ENCODE measurements around the gene SLC35G4. TPM values are rescaled to one million over a fixed set of nuclear protein-coding genes. Genes with fewer than 3 reads are reported as not detected.
"Not testable (repeated sequence)": the region's sequence is repeated elsewhere in the genome, so short reads cannot be mapped to it uniquely, and the experiment has no call there.

The SLC35G4 gene
- total RNA-seq = not detected
- not detected for polyA plus RNA-seq (2013, experiment 1 of 2)
- polyA plus RNA-seq (2013, experiment 2 of 2) = not detected
- 0 to 0.08 (median 0) reads per million in 172 experiments for total RNA-seq

DNA sequence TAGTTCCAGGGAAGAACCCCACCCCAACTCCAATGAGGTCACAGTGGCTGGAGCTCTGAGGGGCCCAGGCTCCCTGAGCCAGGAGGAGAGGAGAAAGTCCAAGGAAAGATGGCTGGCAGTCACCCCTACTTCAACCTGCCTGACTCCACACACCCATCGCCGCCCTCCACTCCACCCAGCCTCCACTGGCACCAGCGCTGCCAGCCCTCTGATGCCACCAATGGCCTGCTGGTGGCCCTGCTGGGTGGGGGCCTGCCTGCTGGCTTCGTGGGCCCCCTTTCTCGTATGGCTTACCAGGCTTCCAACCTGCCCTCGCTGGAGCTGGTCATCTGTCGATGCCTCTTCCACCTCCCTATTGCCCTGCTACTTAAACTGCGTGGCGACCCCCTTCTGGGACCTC lies at the start of gene SLC35G4:
TSS of gene SLC35G4 (plus strand) at position 109 of the 400 bp plus-strand sequence. CDS start at position 109, 0 bp downstream.
- H3K27ac Mint-ChIP-seq; H3K4me1 Mint-ChIP-seq (ENCODE audit: low read depth); H3K4me3 Mint-ChIP-seq; POLR2A ChIA-PET; intact Hi-C loops (cut with DNase I, micrococcal nuclease); DNase-seq; H3K9me3 Mint-ChIP-seq; ATAC-seq (ENCODE audit: poor library complexity); H3K27ac ChIP-seq (ENCODE audit: low read depth in 1 of 2, low read length in 2 of 2); H3K27me3 Mint-ChIP-seq; H3K36me3 Mint-ChIP-seq (ENCODE audit: low read depth); H3K27me3 ChIP-seq (ENCODE audit: control insufficient read depth in 1 of 2, insufficient read depth in 2 of 2, low read length in 2 of 2); H3K36me3 ChIP-seq (ENCODE audit: insufficient read depth, low read length); CTCF ChIA-PET; H3K4me3 ChIP-seq (ENCODE audit: low read length); H3K4me1 ChIP-seq (ENCODE audit: insufficient read depth, low read length): not testable (repeated sequence)
- H3K9me3 ChIP-seq (ENCODE audit: control insufficient read depth in 1 of 2, insufficient read depth in 1 of 2, low read length in 2 of 2) = peaks cover 0 to 22% of the 10 kb centered on the region in 2 experiments

DNA sequence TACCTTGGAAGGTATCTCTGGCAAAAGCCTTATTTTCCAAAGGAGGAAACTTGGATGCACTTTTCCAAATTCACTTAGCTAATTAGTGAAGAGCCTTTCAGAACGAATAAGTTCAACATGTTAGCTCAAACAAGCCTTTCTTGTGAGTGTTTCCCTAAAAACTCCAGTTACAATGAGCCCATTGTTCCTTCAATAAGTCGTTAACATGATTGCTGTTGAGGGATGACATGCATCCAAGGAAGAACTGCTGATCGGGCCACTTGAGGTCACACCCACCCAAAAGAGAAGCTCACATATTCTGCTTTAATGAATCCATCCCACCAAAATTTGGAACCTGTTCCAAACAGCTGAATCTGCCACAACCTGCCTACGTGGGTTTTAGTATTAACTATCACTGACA lies 48.1 kb upstream of the SLC35G4 start:
- peaks cover 0 to 3% of the 10 kb centered on the region in 2 experiments for H3K27me3 ChIP-seq (ENCODE audit: control insufficient read depth in 1 of 2, insufficient read depth in 2 of 2, low read length in 2 of 2)
- DNase-seq (no peak), ATAC-seq (ENCODE audit: poor library complexity) (no peak)
- H3K9me3 ChIP-seq (ENCODE audit: control insufficient read depth in 1 of 2, insufficient read depth in 1 of 2, low read length in 2 of 2) = peaks cover 0 to 5% of the 10 kb centered on the region in 2 experiments
- intact Hi-C loops (cut with DNase I, micrococcal nuclease) = no loop called here
- no peaks in the 10 kb centered on the region for H3K27me3 Mint-ChIP-seq
- no peak overlapping the region for H3K4me3 Mint-ChIP-seq
- no peaks in the 10 kb centered on the region for H3K9me3 Mint-ChIP-seq
- H3K4me1 Mint-ChIP-seq (ENCODE audit: low read depth) = no peaks in the 10 kb centered on the region
- no peak for TF ChIP-seq CTCF (IDR thresholded peaks at IDR 0.05)
- H3K36me3 ChIP-seq (ENCODE audit: insufficient read depth, low read length) = no peaks in the 10 kb centered on the region
- no peaks in the 10 kb centered on the region for H3K4me1 ChIP-seq (ENCODE audit: insufficient read depth, low read length)
- H3K27ac ChIP-seq (ENCODE audit: low read depth in 1 of 2, low read length in 2 of 2) = no peak overlapping the region
- ChIA-PET CTCF (no interaction called here), POLR2A (no interaction called here)
- no peaks in the 10 kb centered on the region for H3K36me3 Mint-ChIP-seq (ENCODE audit: low read depth)
- H3K27ac Mint-ChIP-seq = no peak overlapping the region
- no peak overlapping the region for H3K4me3 ChIP-seq (ENCODE audit: low read length)

DNA sequence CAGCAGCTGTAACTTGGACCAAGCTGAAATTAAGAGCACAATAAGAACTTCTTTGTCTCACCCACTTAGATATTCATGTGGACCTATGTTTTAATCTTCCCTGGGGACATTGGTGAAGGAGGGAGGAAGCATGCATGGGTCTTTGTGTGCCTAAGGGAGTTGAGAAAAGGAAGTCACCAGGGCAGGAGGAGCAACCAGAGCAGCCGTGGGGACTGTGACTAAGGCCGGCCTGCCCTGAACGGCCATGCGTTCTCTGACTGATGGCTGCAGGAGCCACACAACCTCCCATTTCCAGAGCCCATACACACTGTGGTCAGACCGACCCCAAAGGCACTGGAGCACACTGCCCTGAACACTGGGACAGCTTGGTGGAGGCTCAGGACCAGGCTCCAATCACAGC lies 43.7 kb upstream of the SLC35G4 start:
- no peak overlapping the region for H3K27ac Mint-ChIP-seq
- no peaks in the 10 kb centered on the region for H3K4me1 Mint-ChIP-seq (ENCODE audit: low read depth)
- Histone ChIP-seq H3K4me1 (ENCODE audit: insufficient read depth, low read length) (no peaks in the 10 kb centered on the region), H3K4me3 (ENCODE audit: low read length) (no peak overlapping the region), H3K27me3 (ENCODE audit: control insufficient read depth in 1 of 2, insufficient read depth in 2 of 2, low read length in 2 of 2) (no peaks in the 10 kb centered on the region), H3K9me3 (ENCODE audit: control insufficient read depth in 1 of 2, insufficient read depth in 1 of 2, low read length in 2 of 2) (no peaks in the 10 kb centered on the region), H3K27ac (ENCODE audit: low read depth in 1 of 2, low read length in 2 of 2) (no peak overlapping the region), H3K36me3 (ENCODE audit: insufficient read depth, low read length) (no peaks in the 10 kb centered on the region)
- H3K36me3 Mint-ChIP-seq (ENCODE audit: low read depth) = no peaks in the 10 kb centered on the region
- ChIA-PET CTCF (no interaction called here), POLR2A (no interaction called here)
- TF ChIP-seq CTCF (IDR thresholded peaks at IDR 0.05) = no peak
- intact Hi-C loops (cut with DNase I, micrococcal nuclease) = no loop called here
- DNase-seq = no peak
- H3K27me3 Mint-ChIP-seq = peaks cover 5% of the 10 kb centered on the region
- no peaks in the 10 kb centered on the region for H3K9me3 Mint-ChIP-seq
- ATAC-seq (ENCODE audit: poor library complexity) = no peak
- no peak overlapping the region for H3K4me3 Mint-ChIP-seq

DNA sequence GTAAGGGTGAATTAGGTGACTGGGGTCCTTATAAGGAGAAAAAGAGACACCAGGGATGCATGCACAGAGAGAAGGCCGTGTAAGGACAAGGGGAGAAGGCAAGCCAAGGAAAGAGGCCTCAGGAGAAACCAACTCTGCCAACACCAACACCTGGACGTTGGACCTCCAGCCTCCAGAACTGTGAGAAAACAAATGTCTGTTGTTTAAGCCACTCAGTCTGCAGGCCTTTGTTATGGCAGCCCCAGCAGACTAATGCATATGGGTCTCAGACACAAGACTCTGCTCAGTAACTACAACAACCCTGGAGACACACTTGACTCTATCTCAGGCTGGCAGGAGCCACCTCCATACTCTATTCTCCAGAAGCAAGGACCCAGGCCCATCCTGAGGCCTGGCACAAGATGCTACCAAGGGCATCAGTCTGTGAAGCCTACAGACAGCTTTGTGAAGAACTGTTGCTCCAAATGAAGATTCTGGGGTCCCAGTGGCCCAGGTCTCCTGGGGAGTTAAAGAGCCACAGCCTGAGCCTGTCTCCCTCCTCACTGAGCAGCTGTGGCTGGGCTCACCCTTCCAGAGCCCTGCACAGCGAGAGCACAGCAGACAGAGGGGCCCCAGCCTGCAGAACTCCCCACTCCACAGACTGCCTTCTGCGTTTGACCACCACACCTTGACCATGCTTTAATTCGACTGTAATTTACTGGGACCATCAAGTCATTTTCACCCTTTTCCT lies 43.0 kb upstream of the SLC35G4 start:
- Histone ChIP-seq H3K27ac (ENCODE audit: low read depth in 1 of 2, low read length in 2 of 2) (no peak overlapping the region), H3K36me3 (ENCODE audit: insufficient read depth, low read length) (no peaks in the 10 kb centered on the region), H3K27me3 (ENCODE audit: control insufficient read depth in 1 of 2, insufficient read depth in 2 of 2, low read length in 2 of 2) (no peaks in the 10 kb centered on the region), H3K9me3 (ENCODE audit: control insufficient read depth in 1 of 2, insufficient read depth in 1 of 2, low read length in 2 of 2) (no peaks in the 10 kb centered on the region), H3K4me1 (ENCODE audit: insufficient read depth, low read length) (no peaks in the 10 kb centered on the region), H3K4me3 (ENCODE audit: low read length) (no peak overlapping the region)
- no peaks in the 10 kb centered on the region for H3K36me3 Mint-ChIP-seq (ENCODE audit: low read depth)
- H3K9me3 Mint-ChIP-seq = no peaks in the 10 kb centered on the region
- ATAC-seq (ENCODE audit: poor library complexity) = no peak
- TF ChIP-seq CTCF (IDR thresholded peaks at IDR 0.05) = no peak
- ChIA-PET CTCF (no interaction called here), POLR2A (no interaction called here)
- H3K27me3 Mint-ChIP-seq = peaks cover 5% of the 10 kb centered on the region
- H3K27ac Mint-ChIP-seq = no peak overlapping the region
- H3K4me1 Mint-ChIP-seq (ENCODE audit: low read depth) = no peaks in the 10 kb centered on the region
- no peak for DNase-seq
- H3K4me3 Mint-ChIP-seq = no peak overlapping the region
- intact Hi-C loops (cut with DNase I, micrococcal nuclease) = no loop called here

All from CD4-positive, alpha-beta T cell (primary cell).